HepG2 (cell line): ENCODE measurements around the gene ZNF511. TPM values are rescaled to one million over a fixed set of nuclear protein-coding genes. Genes with fewer than 3 reads are reported as not detected.

ENCODE experiments used
- NCOA2 ChIP-seq: sonication (generic); formaldehyde crosslinking; IDR thresholded peaks from 2 replicates; pipeline ENCODE4 v1.8.0; 2022; ENCODE audit warnings: inconsistent platforms
- PRPF4 ChIP-seq: fragments of 200-400 bp; formaldehyde crosslinking; IDR thresholded peaks from 2 replicates; pipeline ENCODE4 v1.6.1; 2016; ENCODE audit warnings: low read length, low read depth; ENCODE audit not compliant: poor library complexity, severe bottlenecking
- REST ChIP-seq, 2 experiments: IDR thresholded peaks; 2 replicates each; pipeline ENCODE4 v1.6.1; 2011 to 2012; ENCODE audit warnings: low read length in 2 of 2, borderline replicate concordance in 1 of 2, low read depth in 1 of 2, mild to moderate bottlenecking in 1 of 2, moderate library complexity in 1 of 2
- SMAD3 ChIP-seq: sonication (generic); formaldehyde crosslinking; IDR thresholded peaks from 2 replicates; pipeline ENCODE4 v1.4.0; 2020; ENCODE audit warnings: missing genetic modification reagents
- SNAPC2 ChIP-seq: sonication (generic); formaldehyde crosslinking; IDR thresholded peaks from 2 replicates; pipeline ENCODE4 v1.8.1; 2022; ENCODE audit warnings: mild to moderate bottlenecking, missing genetic modification reagents
- ZBED4 ChIP-seq: sonication (generic); formaldehyde crosslinking; IDR thresholded peaks from 2 replicates; pipeline ENCODE4 v1.4.0; 2020; ENCODE audit warnings: missing genetic modification reagents, borderline replicate concordance
- ZFX ChIP-seq: sonication (generic); formaldehyde crosslinking; IDR thresholded peaks from 2 replicates; pipeline ENCODE4 v1.4.0; 2020; ENCODE audit warnings: mild to moderate bottlenecking, low read depth, missing genetic modification reagents, moderate library complexity
- ZNF18 ChIP-seq: sonication (generic); formaldehyde crosslinking; IDR thresholded peaks from 2 replicates; pipeline ENCODE4 v1.8.0; 2022; ENCODE audit warnings: mild to moderate bottlenecking, missing genetic modification reagents; ENCODE audit not compliant: insufficient replicate concordance
- ZNF326 ChIP-seq: sonication (generic); formaldehyde crosslinking; IDR thresholded peaks from 2 replicates; pipeline ENCODE4 v1.4.0; 2020; ENCODE audit warnings: missing genetic modification reagents, borderline replicate concordance
- ZNF350 ChIP-seq: sonication (generic); formaldehyde crosslinking; IDR thresholded peaks from 2 replicates; pipeline ENCODE4 v1.4.0; 2020; ENCODE audit warnings: mild to moderate bottlenecking, low read depth, missing genetic modification reagents, borderline replicate concordance
- ZNF501 ChIP-seq: sonication (generic); formaldehyde crosslinking; IDR thresholded peaks from 2 replicates; pipeline ENCODE4 v1.5.1; 2020; ENCODE audit warnings: mild to moderate bottlenecking, moderate library complexity, missing genetic modification reagents
- ZNF709 ChIP-seq: sonication (generic); formaldehyde crosslinking; IDR thresholded peaks from 2 replicates; pipeline ENCODE4 v1.5.0; 2020; ENCODE audit warnings: mild to moderate bottlenecking, missing genetic modification reagents
- polyA plus RNA-seq, 8 experiments: library from polyadenylated mRNA; depleted of rRNA in 3 of 8; stranded (reverse) in 7 of 8; unstranded in 1 of 8; fragments of >200 nt; fragmentation: Illumina TruSeq in 4 of 8; extraction: Trizol in 4 of 8; gene quantifications; 2 replicates each; pipeline versions ENCODE4 v1.2.1 to v1.2.3, GENCODE V29; 2011 to 2016; ENCODE audit warnings: low read depth in 4 of 8, missing spikeins in 1 of 8, mixed read lengths in 1 of 8; ENCODE audit not compliant: insufficient read depth in 1 of 8
- total RNA-seq, 5 experiments: library from RNA; depleted of rRNA; stranded (reverse); fragments of >200 nt; fragmentation: Illumina TruSeq; extraction: Trizol; gene quantifications; 2 replicates each; pipeline ENCODE4 v1.2.3, GENCODE V29; 2016; ENCODE audit warnings: low read depth in 1 of 5
- TF ChIP-seq, protein P1 (sequence below): sonication (generic); formaldehyde crosslinking; IDR thresholded peaks from 2 replicates; pipeline ENCODE4 v1.5.1; 2020; ENCODE audit warnings: mild to moderate bottlenecking, missing genetic modification reagents, moderate library complexity

ZNF511 gene
- total and polyA plus RNA-seq, 2 of the 13 experiments (the other 11 are each of a cell fraction or from before 2014, with no cell fraction given), result 35.6 to 66.4 TPM

GRCh38 chr10:133357285-133358161 is 48.8 kb downstream of the ZNF511 start, which contains the start of gene FUOM (continued):
- TF ChIP-seq ZBED4 (CRISPR knock-in tag) (peak; percentile 16; the same call in 1 of the 2 replicates), ZNF709 (peak; percentile 92), ZFX (CRISPR knock-in tag) (peak; percentile 78), SMAD3 (CRISPR knock-in tag) (0 out of 2 replicates have a peak, but pooled peaks have one; percentile 3), PRPF4 (no peak), ZNF350 (CRISPR knock-in tag) (0 out of 2 replicates have a peak, but pooled peaks have one; percentile 53), ZNF501 (CRISPR knock-in tag) (peak; percentile 1; the same call in 1 of the 2 replicates), SNAPC2 (peak; percentile 64; the same call in 1 of the 2 replicates), NCOA2 (CRISPR knock-in tag) (no peak), ZNF326 (CRISPR knock-in tag) (no peak), REST (IDR thresholded peaks at IDR 0.05; ENCODE audit: borderline replicate concordance in 1 of 2, low read depth in 1 of 2, low read length in 2 of 2) (0 out of 4 replicates have a peak, but pooled peaks of 1 of the 2 experiments have one; percentile 2), ZNF18 (CRISPR knock-in tag) (no peak)
- TF ChIP-seq, protein P1, sequence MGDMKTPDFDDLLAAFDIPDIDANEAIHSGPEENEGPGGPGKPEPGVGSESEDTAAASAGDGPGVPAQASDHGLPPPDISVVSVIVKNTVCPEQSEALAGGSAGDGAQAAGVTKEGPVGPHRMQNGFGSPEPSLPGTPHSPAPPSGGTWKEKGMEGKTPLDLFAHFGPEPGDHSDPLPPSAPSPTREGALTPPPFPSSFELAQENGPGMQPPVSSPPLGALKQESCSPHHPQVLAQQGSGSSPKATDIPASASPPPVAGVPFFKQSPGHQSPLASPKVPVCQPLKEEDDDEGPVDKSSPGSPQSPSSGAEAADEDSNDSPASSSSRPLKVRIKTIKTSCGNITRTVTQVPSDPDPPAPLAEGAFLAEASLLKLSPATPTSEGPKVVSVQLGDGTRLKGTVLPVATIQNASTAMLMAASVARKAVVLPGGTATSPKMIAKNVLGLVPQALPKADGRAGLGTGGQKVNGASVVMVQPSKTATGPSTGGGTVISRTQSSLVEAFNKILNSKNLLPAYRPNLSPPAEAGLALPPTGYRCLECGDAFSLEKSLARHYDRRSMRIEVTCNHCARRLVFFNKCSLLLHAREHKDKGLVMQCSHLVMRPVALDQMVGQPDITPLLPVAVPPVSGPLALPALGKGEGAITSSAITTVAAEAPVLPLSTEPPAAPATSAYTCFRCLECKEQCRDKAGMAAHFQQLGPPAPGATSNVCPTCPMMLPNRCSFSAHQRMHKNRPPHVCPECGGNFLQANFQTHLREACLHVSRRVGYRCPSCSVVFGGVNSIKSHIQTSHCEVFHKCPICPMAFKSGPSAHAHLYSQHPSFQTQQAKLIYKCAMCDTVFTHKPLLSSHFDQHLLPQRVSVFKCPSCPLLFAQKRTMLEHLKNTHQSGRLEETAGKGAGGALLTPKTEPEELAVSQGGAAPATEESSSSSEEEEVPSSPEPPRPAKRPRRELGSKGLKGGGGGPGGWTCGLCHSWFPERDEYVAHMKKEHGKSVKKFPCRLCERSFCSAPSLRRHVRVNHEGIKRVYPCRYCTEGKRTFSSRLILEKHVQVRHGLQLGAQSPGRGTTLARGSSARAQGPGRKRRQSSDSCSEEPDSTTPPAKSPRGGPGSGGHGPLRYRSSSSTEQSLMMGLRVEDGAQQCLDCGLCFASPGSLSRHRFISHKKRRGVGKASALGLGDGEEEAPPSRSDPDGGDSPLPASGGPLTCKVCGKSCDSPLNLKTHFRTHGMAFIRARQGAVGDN (CRISPR knock-in tag), result peak; percentile 93
